Measurements from ENCODE around the gene KATNB1. TPM values are rescaled to one million over a fixed set of nuclear protein-coding genes. Genes with fewer than 3 reads are reported as not detected.

Gene KATNB1
- total RNA-seq, 1 donor from 2014 or later, result 34.7 TPM

DNA sequence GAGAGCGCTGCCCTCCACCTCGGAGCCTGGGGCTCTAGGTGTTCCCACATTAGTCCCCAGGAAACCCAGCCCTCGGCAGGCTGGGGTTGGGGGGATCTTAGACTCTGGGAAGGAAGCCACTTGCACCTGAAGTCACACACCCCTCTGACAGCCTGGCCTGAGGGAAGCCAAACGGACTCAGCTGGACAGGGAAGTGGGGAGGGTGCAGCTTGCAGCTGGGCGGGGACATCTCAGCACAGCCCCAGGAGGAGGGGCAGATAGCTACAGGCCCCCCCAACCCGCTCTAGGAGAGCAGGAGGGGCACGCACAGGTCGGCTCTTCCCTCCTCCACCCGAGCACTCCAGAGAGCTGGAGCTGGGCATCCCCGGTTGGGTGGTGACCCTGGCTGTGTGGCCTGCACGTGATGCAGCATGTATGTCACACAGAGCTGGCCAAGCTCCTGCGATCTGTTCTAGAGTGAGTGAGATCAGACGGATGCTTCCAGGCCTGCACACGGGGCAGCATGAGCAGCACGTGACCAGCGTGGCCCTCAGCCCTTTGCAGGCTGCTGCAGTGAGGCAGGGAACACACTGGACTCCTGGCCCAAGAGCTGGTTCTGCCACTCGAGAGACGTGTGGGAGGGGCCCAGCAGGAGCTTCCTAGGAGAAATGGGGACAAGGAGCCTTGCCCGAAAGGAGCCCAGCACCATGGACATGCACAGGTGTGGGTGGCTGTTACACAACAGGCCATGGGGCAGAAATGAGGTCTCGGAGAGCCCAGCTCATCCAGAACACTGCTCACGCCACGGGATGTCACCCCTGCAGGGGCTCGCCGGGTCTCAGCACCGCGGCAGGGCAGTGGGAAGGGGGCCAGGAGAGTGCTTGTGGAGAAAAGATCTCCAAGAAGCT lies 51.3 kb downstream of the KATNB1 start:
- TF ChIP-seq CTCF (conservative IDR thresholded peaks at IDR 0.05; ENCODE audit: low read depth, low read length), result no peak
- no peak overlapping the region for H3K4me3 ChIP-seq (ENCODE audit: low read depth, low read length)
- no peak for DNase-seq (ENCODE audit: low read depth)

DNA sequence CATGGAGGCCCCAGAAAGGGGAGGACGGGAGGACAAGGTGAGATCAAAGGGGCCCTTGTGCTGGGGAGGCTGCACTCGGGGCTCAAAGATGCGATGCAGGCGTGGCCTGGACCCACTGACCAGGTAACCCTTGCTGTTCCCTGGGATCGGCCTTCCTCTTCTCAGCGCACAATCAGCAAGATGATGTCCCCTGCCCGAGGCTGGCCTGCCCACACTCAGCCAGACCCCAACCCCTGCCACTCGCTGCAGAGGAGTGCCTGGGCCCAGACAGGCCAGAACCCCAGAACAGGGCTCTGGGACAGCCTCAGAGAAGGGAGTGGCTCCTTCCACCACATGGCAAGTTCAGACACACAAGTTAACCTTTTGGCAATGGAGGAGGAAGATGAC lies 51.9 kb downstream of the KATNB1 start:
- no peak for TF ChIP-seq CTCF (conservative IDR thresholded peaks at IDR 0.05; ENCODE audit: low read depth, low read length)
- no peak for DNase-seq (ENCODE audit: low read depth)
- no peak overlapping the region for H3K4me3 ChIP-seq (ENCODE audit: low read depth, low read length)

DNA sequence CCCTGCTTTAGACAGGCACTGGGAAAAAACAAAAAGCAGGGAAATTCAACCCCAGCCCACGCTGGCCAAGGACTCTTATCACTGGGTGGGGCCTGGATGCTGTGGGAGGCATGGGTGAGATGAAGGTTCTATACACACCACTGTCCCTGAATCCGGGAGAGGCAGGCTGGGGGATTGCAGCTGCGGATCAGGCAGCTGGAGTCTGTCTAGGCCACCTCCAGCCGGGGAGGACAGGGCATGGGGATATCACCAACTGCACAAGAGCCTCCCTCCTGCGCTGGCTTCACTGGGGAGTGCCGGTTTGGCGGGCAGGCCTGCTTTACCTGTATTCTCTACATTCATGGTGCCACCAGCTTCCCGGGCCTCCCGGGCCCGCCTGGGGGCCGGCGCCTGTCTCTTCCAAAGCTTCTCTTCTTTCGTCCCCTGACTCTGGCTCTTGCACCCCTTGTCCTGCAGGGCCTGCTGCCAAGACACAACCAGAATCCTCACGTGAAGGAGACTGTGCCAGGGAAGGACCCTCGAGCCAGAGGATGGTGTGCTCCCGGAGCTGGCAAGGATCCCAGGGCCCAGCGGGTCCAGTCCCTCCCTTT lies 52.8 kb downstream of the KATNB1 start:
- DNase-seq (ENCODE audit: low read depth), result no peak
- TF ChIP-seq CTCF (conservative IDR thresholded peaks at IDR 0.05; ENCODE audit: low read depth, low read length), result no peak
- no peak overlapping the region for H3K4me3 ChIP-seq (ENCODE audit: low read depth, low read length)

DNA sequence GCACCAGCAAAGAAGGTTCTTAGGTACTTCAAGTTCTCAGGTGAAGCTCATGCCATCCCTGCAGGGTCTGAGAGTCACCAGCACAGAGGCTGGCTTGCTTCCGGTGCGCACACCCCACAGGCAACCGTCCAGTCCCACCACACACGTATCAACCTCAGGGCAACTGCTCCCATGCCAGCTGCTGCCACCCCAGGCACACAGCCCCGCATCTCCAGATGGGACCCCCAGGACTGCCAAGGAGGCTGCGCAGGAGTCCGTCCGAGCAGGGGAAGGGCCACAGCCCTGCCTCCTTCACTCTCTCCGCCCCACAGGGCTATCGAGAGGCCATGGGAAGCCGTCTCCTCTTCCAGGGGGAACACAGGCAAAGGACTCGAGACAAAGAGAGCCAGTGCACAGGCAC lies 53.4 kb downstream of the KATNB1 start:
- H3K4me3 ChIP-seq (ENCODE audit: low read depth, low read length), result no peak overlapping the region
- DNase-seq (ENCODE audit: low read depth), result no peak
- TF ChIP-seq CTCF (conservative IDR thresholded peaks at IDR 0.05; ENCODE audit: low read depth, low read length), result no peak

GRCh38 chr16:57791195-57791892 lies 55.8 kb downstream of the KATNB1 start:
- H3K4me3 ChIP-seq (ENCODE audit: low read depth, low read length), result no peak overlapping the region
- no peak for DNase-seq (ENCODE audit: low read depth)
- TF ChIP-seq CTCF (conservative IDR thresholded peaks at IDR 0.05; ENCODE audit: low read depth, low read length), result no peak

DNA sequence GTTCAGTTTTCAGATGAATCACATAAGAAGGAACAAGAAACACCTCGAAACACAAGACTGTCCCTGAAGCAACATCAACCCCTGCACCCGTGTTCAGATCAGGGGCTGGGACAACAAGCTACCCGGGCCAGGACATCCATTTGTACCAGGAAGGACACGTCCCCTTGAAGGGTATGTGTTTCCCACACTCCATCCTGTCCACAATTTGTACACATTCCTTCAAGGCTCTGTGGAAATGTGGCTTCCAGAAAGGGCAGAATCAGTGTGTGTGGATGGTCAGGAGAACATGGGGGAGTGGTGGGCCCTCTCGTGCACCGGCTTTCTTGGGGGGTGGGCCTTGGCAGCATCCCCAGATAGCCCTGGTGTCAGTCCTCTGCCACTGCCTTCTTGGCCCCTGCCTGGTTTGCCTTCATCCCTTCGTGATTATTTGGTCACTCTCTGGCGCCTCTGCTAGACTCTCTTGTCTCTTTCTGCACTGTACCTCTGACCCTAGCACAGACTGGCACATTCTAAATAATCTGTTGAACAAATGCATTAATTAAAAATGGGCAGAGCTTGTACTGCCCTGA lies 56.4 kb downstream of the KATNB1 start:
- TF ChIP-seq CTCF (conservative IDR thresholded peaks at IDR 0.05; ENCODE audit: low read depth, low read length), result no peak

More for the DNA sequence above, 56.4 kb downstream of the KATNB1 start:
- no peak overlapping the region for H3K4me3 ChIP-seq (ENCODE audit: low read depth, low read length)
- no peak for DNase-seq (ENCODE audit: low read depth)

All from epithelial cell of proximal tubule (primary cell).